Measurements from ENCODE around the gene COQ9. TPM values are rescaled to one million over a fixed set of nuclear protein-coding genes. Genes with fewer than 3 reads are reported as not detected.

Gene COQ9
- total RNA-seq, 1 experiment from 2014 or later: 32.9 TPM

GRCh38 chr16:57464523-57464922 lies 17.2 kb downstream of the COQ9 start:
- no peak overlapping the region for H4K8ac ChIP-seq (replicated peaks; ENCODE audit: insufficient read length, low read depth, low read length)
- no CpG with 5 or more reads among the region's 2 CpGs for WGBS (ENCODE audit: extremely low coverage, insufficient read length, low lambda C conversion rate)
- no peak overlapping the region for H3K9ac ChIP-seq (ENCODE audit: extremely low read depth, insufficient read length, low read length)
- no peak overlapping the region for H3K23ac ChIP-seq (ENCODE audit: insufficient read length, low read depth, low read length)
- no peaks in the 10 kb centered on the region for H3K4me1 ChIP-seq (ENCODE audit: insufficient read depth, low read length)
- H3K18ac ChIP-seq (ENCODE audit: insufficient read length, low read depth, low read length): no peak overlapping the region
- no peaks in the 10 kb centered on the region for H4K20me1 ChIP-seq (ENCODE audit: control insufficient read depth, insufficient read depth, insufficient read length)
- peaks cover 3 to 6% of the 10 kb centered on the region in 2 experiments for H3K4me1 Mint-ChIP-seq
- no peak overlapping the region for H2BK20ac ChIP-seq (ENCODE audit: low read depth, low read length, poor library complexity, severe bottlenecking)
- H3K56ac ChIP-seq (ENCODE audit: insufficient read length, low read depth, low read length): no peak overlapping the region
- no peak overlapping the region for H4K91ac ChIP-seq (ENCODE audit: insufficient read length, low read depth, low read length)
- H2BK12ac ChIP-seq (ENCODE audit: insufficient read length, low read depth, low read length): no peak overlapping the region
- peaks cover 7% of the 10 kb centered on the region; the same call in 1 of the 2 replicates for H3K79me2 ChIP-seq (ENCODE audit: insufficient read depth, low read length)
- no peak overlapping the region for H4K5ac ChIP-seq (ENCODE audit: insufficient read length, low read depth, low read length)
- no peak overlapping the region for H3K4me2 ChIP-seq (ENCODE audit: insufficient read depth, insufficient read length, low read length)
- no peak overlapping the region for H3K14ac ChIP-seq (ENCODE audit: insufficient read depth, low read length)
- no peaks in the 10 kb centered on the region for H3K27me3 Mint-ChIP-seq (ENCODE audit: low read depth)
- no peak overlapping the region for H3K4ac ChIP-seq (ENCODE audit: low read depth, low read length)
- DNase-seq: no peak
- H3K9me3 Mint-ChIP-seq: no peaks in the 10 kb centered on the region
- peaks cover 4% of the 10 kb centered on the region for H3K23me2 ChIP-seq (ENCODE audit: insufficient read length, low read depth, low read length, poor library complexity, severe bottlenecking)
- no peak overlapping the region for H2BK15ac ChIP-seq (ENCODE audit: low read depth, low read length)
- H2BK5ac ChIP-seq (ENCODE audit: insufficient read length, low read length): no peak overlapping the region
- no peak overlapping the region for H2AK5ac ChIP-seq (ENCODE audit: insufficient read length, low read length)
- H3K9me3 ChIP-seq (ENCODE audit: control insufficient read depth, low read depth, low read length): no peaks in the 10 kb centered on the region
- no peaks in the 10 kb centered on the region for H3K27me3 ChIP-seq (ENCODE audit: insufficient read depth, low read length)
- no peak overlapping the region for H3K27ac ChIP-seq (ENCODE audit: insufficient read length, low read depth, low read length)
- no peak for TF ChIP-seq CTCF (conservative IDR thresholded peaks at IDR 0.05)
- no peak overlapping the region for H3T11ph ChIP-seq (ENCODE audit: low read length)
- no peak overlapping the region for H2AFZ ChIP-seq (ENCODE audit: low read length)
- no peaks in the 10 kb centered on the region for H3K79me1 ChIP-seq (ENCODE audit: insufficient read depth, low read depth, low read length, poor library complexity, severe bottlenecking)
- peaks cover 27 to 80% (median 63%) of the 10 kb centered on the region in 3 experiments; a peak in 6 of 7 replicates for H3K36me3 Mint-ChIP-seq (ENCODE audit: insufficient read depth in 1 of 3, low read depth in 3 of 3)
- no peak overlapping the region for H3K27ac Mint-ChIP-seq
- no peak overlapping the region for H2BK120ac ChIP-seq (ENCODE audit: low read depth, low read length, poor library complexity, severe bottlenecking)
- no peak overlapping the region for H3K4me3 Mint-ChIP-seq

Measured in H9 (cell line).